ENCODE measurements around the gene HAGH. TPM values are rescaled to one million over a fixed set of nuclear protein-coding genes. Genes with fewer than 3 reads are reported as not detected.

Gene HAGH
- total and polyA plus RNA-seq, 10 of the 15 experiments (the other 5 are each of a cell fraction or from before 2014, with no cell fraction given) = 2.0 to 50.1 (median 22.4) TPM

GRCh38 chr16:1818873-1819525 lies 7.6 kb downstream of the HAGH start:
- no peak for ATAC-seq
- Histone ChIP-seq H3K4me1 (ENCODE audit: control insufficient read depth, insufficient read depth, low read length) (no peaks in the 10 kb centered on the region), H2AFZ (ENCODE audit: control insufficient read depth, low read depth, low read length) (no peak overlapping the region), H3K27me3 (replicated peaks in 1 of 2; ENCODE audit: control insufficient read depth in 2 of 2, insufficient read depth in 2 of 2, low read length in 1 of 2) (no peaks in the 10 kb centered on the region), H3K36me3 (ENCODE audit: control insufficient read depth in 2 of 2, insufficient read depth in 2 of 2, low read length in 1 of 2) (no peaks in the 10 kb centered on the region; a peak in 2 of 4 replicates), H3K9ac (ENCODE audit: control insufficient read depth, insufficient read depth, low read length) (no peak overlapping the region), H3K4me2 (ENCODE audit: control insufficient read depth, insufficient read depth) (no peak overlapping the region), H3K9me3 (replicated peaks; ENCODE audit: control insufficient read depth, insufficient read depth, low read length) (no peaks in the 10 kb centered on the region), H3K27ac (ENCODE audit: control insufficient read depth, insufficient read depth) (no peak overlapping the region), H4K20me1 (ENCODE audit: control insufficient read depth, insufficient read depth) (no peaks in the 10 kb centered on the region), H3K79me2 (ENCODE audit: control insufficient read depth, insufficient read depth, low read length) (no peaks in the 10 kb centered on the region), H3K4me3 (no peak overlapping the region)
- POLR2A ChIA-PET = no interaction called here
- FAIRE-seq = no peak
- SMC1A ChIA-PET (ENCODE audit: uncharacterized antibody, unreplicated experiment) = no interaction called here
- no TSS peak for BruUV-seq (replicated peaks)
- no peak for DNase-seq (ENCODE audit: low read depth, low spot score)
- CTCF ChIA-PET = no interaction called here
- TF ChIP-seq ELK1 (IDR thresholded peaks at IDR 0.05; ENCODE audit: low read depth, low read length) = no peak
- no peak for TF ChIP-seq PAX8 (IDR thresholded peaks at IDR 0.05)
- no peak for TF ChIP-seq ATF2 (IDR thresholded peaks at IDR 0.05; ENCODE audit: low read length)
- WGBS (ENCODE audit: insufficient coverage, insufficient replicate concordance, low lambda C conversion rate, missing lambda C conversion rate) = 95% methylated on average over 33 of the region's 35 CpGs
- intact Hi-C loops (cut with micrococcal nuclease; ENCODE audit: unreplicated experiment) (no loop called here), in situ Hi-C loops (cut with MboI) (no loop called here)
- RAD21 ChIA-PET (ENCODE audit: unreplicated experiment) = no interaction called here

- no peak overlapping the region for H3K27ac ChIP-seq (ENCODE audit: control insufficient read depth, insufficient read depth)
- intact Hi-C loops (cut with micrococcal nuclease; ENCODE audit: unreplicated experiment) (no loop called here), in situ Hi-C loops (cut with MboI) (no loop called here)
- RAD21 ChIA-PET (ENCODE audit: unreplicated experiment) = no interaction called here
- POLR2A ChIA-PET = no interaction called here
- ATAC-seq (no peak), FAIRE-seq (no peak), DNase-seq (ENCODE audit: low read depth, low spot score) (no peak)
- no peak overlapping the region for H3K4me3 ChIP-seq
- H3K9me3 ChIP-seq (replicated peaks; ENCODE audit: control insufficient read depth, insufficient read depth, low read length) = no peaks in the 10 kb centered on the region
- BruUV-seq (replicated peaks) = no TSS peak
- H3K9ac ChIP-seq (ENCODE audit: control insufficient read depth, insufficient read depth, low read length) = no peak overlapping the region
- no peak for TF ChIP-seq ZBTB4 (CRISPR knock-in tag; IDR thresholded peaks at IDR 0.05)
- peak; percentile 23; the same call in 1 of the 2 replicates for TF ChIP-seq POLR2A (IDR thresholded peaks at IDR 0.05; ENCODE audit: low read depth, low read length)
- H3K4me1 ChIP-seq (ENCODE audit: control insufficient read depth, insufficient read depth, low read length) = no peaks in the 10 kb centered on the region
- SMC1A ChIA-PET (ENCODE audit: uncharacterized antibody, unreplicated experiment) = no interaction called here
- no peaks in the 10 kb centered on the region; a peak in 2 of 4 replicates for H3K36me3 ChIP-seq (ENCODE audit: control insufficient read depth in 2 of 2, insufficient read depth in 2 of 2, low read length in 1 of 2)
- H4K20me1 ChIP-seq (ENCODE audit: control insufficient read depth, insufficient read depth) = no peaks in the 10 kb centered on the region
- H3K27me3 ChIP-seq (replicated peaks in 1 of 2; ENCODE audit: control insufficient read depth in 2 of 2, insufficient read depth in 2 of 2, low read length in 1 of 2) = no peaks in the 10 kb centered on the region
- no peak overlapping the region for H2AFZ ChIP-seq (ENCODE audit: control insufficient read depth, low read depth, low read length)
- CTCF ChIA-PET = no interaction called here
- no peaks in the 10 kb centered on the region for H3K79me2 ChIP-seq (ENCODE audit: control insufficient read depth, insufficient read depth, low read length)
- WGBS (ENCODE audit: insufficient coverage, insufficient replicate concordance, low lambda C conversion rate, missing lambda C conversion rate) = 92% methylated on average over 27 of the region's 27 CpGs
- H3K4me2 ChIP-seq (ENCODE audit: control insufficient read depth, insufficient read depth) = no peak overlapping the region
Measured at GRCh38 chr16:1818204-1818872, 8.3 kb downstream of the HAGH start.
